ENCODE data around the gene SPAG17. TPM values are rescaled to one million over a fixed set of nuclear protein-coding genes. Genes with fewer than 3 reads are reported as not detected.

Gene SPAG17
- total RNA-seq, 2 experiments from 2014 or later, result not detected

GRCh38 chr1:118118873-118119463 is 66.1 kb downstream of the SPAG17 start:
- no peaks in the 10 kb centered on the region for H3K9me3 ChIP-seq (ENCODE audit: control insufficient read depth in 1 of 2, insufficient read depth in 1 of 2, low read length in 2 of 2)

GRCh38 chr1:118118469-118118868 is 66.6 kb downstream of the SPAG17 start:
- H3K36me3 ChIP-seq (ENCODE audit: insufficient read depth, low read length), result no peaks in the 10 kb centered on the region
- CTCF ChIA-PET, result no interaction called here
- intact Hi-C loops (cut with DNase I, micrococcal nuclease), result no loop called here
- Mint-ChIP-seq H3K4me1 (ENCODE audit: low read depth) (no peaks in the 10 kb centered on the region), H3K27me3 (peaks cover 21% of the 10 kb centered on the region), H3K4me3 (no peak overlapping the region), H3K9me3 (no peaks in the 10 kb centered on the region), H3K36me3 (ENCODE audit: low read depth) (no peaks in the 10 kb centered on the region), H3K27ac (no peak overlapping the region)
- H3K9me3 ChIP-seq (ENCODE audit: control insufficient read depth in 1 of 2, insufficient read depth in 1 of 2, low read length in 2 of 2), result no peaks in the 10 kb centered on the region
- H3K27me3 ChIP-seq (ENCODE audit: control insufficient read depth in 1 of 2, insufficient read depth in 2 of 2, low read length in 2 of 2), result no peaks in the 10 kb centered on the region
- ATAC-seq (ENCODE audit: poor library complexity) (no peak), DNase-seq (no peak)
- no peak overlapping the region for H3K4me3 ChIP-seq (ENCODE audit: low read length)
- POLR2A ChIA-PET, result no interaction called here
- no peak overlapping the region for H3K27ac ChIP-seq (ENCODE audit: low read depth in 1 of 2, low read length in 2 of 2)
- no peaks in the 10 kb centered on the region for H3K4me1 ChIP-seq (ENCODE audit: insufficient read depth, low read length)
- TF ChIP-seq CTCF (IDR thresholded peaks at IDR 0.05), result no peak

More at GRCh38 chr1:118118873-118119463, 66.1 kb downstream of the SPAG17 start:
- POLR2A ChIA-PET, result no interaction called here
- Mint-ChIP-seq H3K36me3 (ENCODE audit: low read depth) (no peaks in the 10 kb centered on the region), H3K27me3 (peaks cover 21% of the 10 kb centered on the region), H3K4me1 (ENCODE audit: low read depth) (no peaks in the 10 kb centered on the region), H3K9me3 (no peaks in the 10 kb centered on the region), H3K27ac (no peak overlapping the region), H3K4me3 (no peak overlapping the region)
- no peak for TF ChIP-seq CTCF (IDR thresholded peaks at IDR 0.05)
- intact Hi-C loops (cut with DNase I, micrococcal nuclease), result no loop called here
- Histone ChIP-seq H3K36me3 (ENCODE audit: insufficient read depth, low read length) (no peaks in the 10 kb centered on the region), H3K27ac (ENCODE audit: low read depth in 1 of 2, low read length in 2 of 2) (no peak overlapping the region), H3K4me3 (ENCODE audit: low read length) (no peak overlapping the region), H3K4me1 (ENCODE audit: insufficient read depth, low read length) (no peaks in the 10 kb centered on the region), H3K27me3 (ENCODE audit: control insufficient read depth in 1 of 2, insufficient read depth in 2 of 2, low read length in 2 of 2) (no peaks in the 10 kb centered on the region)
- DNase-seq (no peak), ATAC-seq (ENCODE audit: poor library complexity) (no peak)
- CTCF ChIA-PET, result no interaction called here

- no peak overlapping the region for H3K27ac ChIP-seq (ENCODE audit: low read depth in 1 of 2, low read length in 2 of 2)
- no peak for DNase-seq
- no peaks in the 10 kb centered on the region for H3K27me3 ChIP-seq (ENCODE audit: control insufficient read depth in 1 of 2, insufficient read depth in 2 of 2, low read length in 2 of 2)
- no peaks in the 10 kb centered on the region for H3K4me1 Mint-ChIP-seq (ENCODE audit: low read depth)
- no peak overlapping the region for H3K4me3 Mint-ChIP-seq
- no peaks in the 10 kb centered on the region for H3K4me1 ChIP-seq (ENCODE audit: insufficient read depth, low read length)
- H3K27me3 Mint-ChIP-seq, result peaks cover 21% of the 10 kb centered on the region
- ChIA-PET CTCF (no interaction called here), POLR2A (no interaction called here)
- H3K9me3 Mint-ChIP-seq, result no peaks in the 10 kb centered on the region
- no peak for TF ChIP-seq CTCF (IDR thresholded peaks at IDR 0.05)
- no peak for ATAC-seq (ENCODE audit: poor library complexity)
- H3K9me3 ChIP-seq (ENCODE audit: control insufficient read depth in 1 of 2, insufficient read depth in 1 of 2, low read length in 2 of 2), result no peaks in the 10 kb centered on the region
- intact Hi-C loops (cut with DNase I, micrococcal nuclease), result no loop called here
- H3K27ac Mint-ChIP-seq, result no peak overlapping the region
- H3K36me3 ChIP-seq (ENCODE audit: insufficient read depth, low read length), result no peaks in the 10 kb centered on the region
- no peak overlapping the region for H3K4me3 ChIP-seq (ENCODE audit: low read length)
- no peaks in the 10 kb centered on the region for H3K36me3 Mint-ChIP-seq (ENCODE audit: low read depth)
Observed at GRCh38 chr1:118117521-118117920, 67.5 kb downstream of the SPAG17 start.

Data from CD4-positive, alpha-beta T cell (primary cell).